A549 (cell line): ENCODE measurements around the gene THAP7. TPM values are rescaled to one million over a fixed set of nuclear protein-coding genes. Genes with fewer than 3 reads are reported as not detected.

Experiments used
- ATAC-seq, 2 experiments: fragments of 200-7000 bp in 1 of 2; fragments of >200 bp in 1 of 2; cut with Nextera tagmentation in 1 of 2; cut with Tn5 transposase in 1 of 2; 3 replicates each; pipeline versions ENCODE4 v1.8.0 to v1.9.1; 2018 to 2020; ENCODE audit warnings: mild to moderate bottlenecking in 1 of 2, moderate library complexity in 1 of 2
- CTCF ChIA-PET: fragments of 300-600 bp; sonication (Branson Sonifier 250); formaldehyde crosslinking; extraction: SDS; loops from one replicate; lab custom pipeline; 2021; ENCODE audit warnings: antibody characterized with exemption, inconsistent platforms; lab: Yijun Ruan, JAX
- POLR2A ChIA-PET: fragments of 350-600 bp; formaldehyde crosslinking; extraction: SDS; loops from one replicate; lab custom pipeline; 2021; ENCODE audit warnings: antibody characterized with exemption, inconsistent platforms; lab: Yijun Ruan, JAX
- DNase-seq, 2 experiments: peaks; one replicate each; pipeline versions ENCODE4 v3.0.0 to v3.0.0-alpha.2; 2011 to 2016; ENCODE audit warnings: low read depth in 1 of 2, low spot score in 1 of 2
- FAIRE-seq: peaks from 2 replicates; lab custom pipeline; 2011; peaks lifted over from hg19 to GRCh38; lab: Jason Lieb, UNC
- H3K27ac ChIP-seq, 2 experiments: fragments of >200 bp; sonication (Bioruptor Twin); formaldehyde crosslinking; 3 replicates each; pipeline ENCODE4 v1.5.1; 2016 to 2017
- H3K4me1 ChIP-seq: fragments of >200 bp; sonication (Bioruptor Twin); formaldehyde crosslinking; 3 replicates; pipeline ENCODE4 v1.6.1; 2016
- H3K4me2 ChIP-seq: fragments of >200 bp; sonication (Bioruptor Twin); formaldehyde crosslinking; 3 replicates; pipeline ENCODE4 v1.6.1; 2016
- H3K4me3 ChIP-seq: fragments of >200 bp; sonication (Bioruptor Twin); formaldehyde crosslinking; 3 replicates; pipeline ENCODE4 v1.5.1; 2016
- H3K9me3 ChIP-seq: fragments of >200 bp; sonication (Bioruptor Twin); formaldehyde crosslinking; 3 replicates; pipeline ENCODE4 v1.6.1; 2016
- EHF ChIP-seq: fragments of 250-450 bp; sonication (Bioruptor Pico); IDR thresholded peaks from 2 replicates; pipeline ENCODE4 v1.5.0; 2020; ENCODE audit warnings: mild to moderate bottlenecking
- EHMT2 ChIP-seq: fragments of 200-600 bp; sonication (generic); IDR thresholded peaks from 2 replicates; pipeline ENCODE4 v1.6.1; 2016; ENCODE audit warnings: antibody characterized with exemption, low read depth, mild to moderate bottlenecking, moderate library complexity
- ELK1 ChIP-seq: fragments of 150-350 bp; IDR thresholded peaks from 2 replicates; pipeline ENCODE4 v1.6.1; 2014; ENCODE audit warnings: low read depth, mild to moderate bottlenecking, low read length
- HEYL ChIP-seq: fragments of 250-450 bp; sonication (Bioruptor Pico); IDR thresholded peaks from 2 replicates; pipeline ENCODE4 v1.8.0; 2021; ENCODE audit warnings: mild to moderate bottlenecking, moderate library complexity
- HMGXB4 ChIP-seq: fragments of 250-450 bp; sonication (Bioruptor Pico); IDR thresholded peaks from 2 replicates; pipeline ENCODE4 v1.5.0; 2021; ENCODE audit warnings: mild to moderate bottlenecking, moderate library complexity, borderline replicate concordance
- JUN ChIP-seq, 2 experiments: fragments of >200 bp; sonication (Bioruptor Twin); formaldehyde crosslinking; IDR thresholded peaks; 2 replicates in 1 of 2; 3 replicates in 1 of 2; pipeline ENCODE4 v1.6.1; 2016 to 2017
- MAFK ChIP-seq: fragments of 450-650 bp; IDR thresholded peaks from 2 replicates; pipeline ENCODE4 v1.6.1; 2014; ENCODE audit not compliant: partially characterized antibody
- NFE2L2 ChIP-seq: fragments of 150-350 bp; conservative IDR thresholded peaks from 2 replicates; pipeline ENCODE4 v1.6.1; 2014; ENCODE audit warnings: low read length
- PHF8 ChIP-seq: fragments of 200-600 bp; sonication (generic); IDR thresholded peaks from 2 replicates; pipeline ENCODE4 v1.6.1; 2016; ENCODE audit warnings: low read depth, mild to moderate bottlenecking, antibody characterized with exemption, moderate library complexity, borderline replicate concordance
- POLR2A ChIP-seq: IDR thresholded peaks from 2 replicates; pipeline ENCODE4 v1.6.1; 2012; ENCODE audit warnings: mild to moderate bottlenecking, low read length
- REST ChIP-seq: fragments of 200-600 bp; sonication (generic); IDR thresholded peaks from 2 replicates; pipeline ENCODE4 v1.6.1; 2016; ENCODE audit warnings: antibody characterized with exemption, mild to moderate bottlenecking, moderate library complexity
- RFX5 ChIP-seq: fragments of 450-650 bp; IDR thresholded peaks from 2 replicates; pipeline ENCODE4 v1.7.1; 2014; ENCODE audit warnings: antibody characterized with exemption, mild to moderate bottlenecking, moderate library complexity
- TFCP2L1 ChIP-seq: fragments of 250-450 bp; sonication (Bioruptor Pico); IDR thresholded peaks from 2 replicates; pipeline ENCODE4 v1.5.0; 2021; ENCODE audit warnings: mild to moderate bottlenecking
- USF2 ChIP-seq: fragments of 450-650 bp; IDR thresholded peaks from 2 replicates; pipeline ENCODE4 v1.6.1; 2014; ENCODE audit warnings: antibody characterized with exemption
- ZC3H11A ChIP-seq: fragments of 450-650 bp; IDR thresholded peaks from 2 replicates; pipeline ENCODE4 v1.6.1; 2014; ENCODE audit warnings: antibody characterized with exemption, mild to moderate bottlenecking
- ZFP36 ChIP-seq: fragments of 450-650 bp; IDR thresholded peaks from 2 replicates; pipeline ENCODE4 v1.6.1; 2014; ENCODE audit warnings: borderline replicate concordance; ENCODE audit not compliant: partially characterized antibody
- ZNF302 ChIP-seq: fragments of 250-450 bp; sonication (Bioruptor Pico); IDR thresholded peaks from 2 replicates; pipeline ENCODE4 v1.9.0; 2021; ENCODE audit warnings: inconsistent platforms, mild to moderate bottlenecking, moderate library complexity
- ZSCAN20 ChIP-seq: fragments of 250-450 bp; sonication (Bioruptor Pico); IDR thresholded peaks from 2 replicates; pipeline ENCODE4 v1.8.0; 2022; ENCODE audit warnings: mild to moderate bottlenecking, moderate library complexity
- WGBS: methylation state at CpG from one replicate; pipeline ENCODE4 v1.1.6; 2017; ENCODE audit errors: missing lambda C conversion rate; 5-methylcytosine and 5-hydroxymethylcytosine counted together
- polyA plus RNA-seq, 4 experiments: library from polyadenylated mRNA; depleted of rRNA in 3 of 4; stranded (reverse); fragments of >200 nt; fragmentation: RNase III in 1 of 4; extraction: RNeasy Plus Mini Kit Qiagen cat#74134 plus additional on column Dnase treatment in 1 of 4; gene quantifications; 2 replicates in 3 of 4; 3 replicates in 1 of 4; pipeline ENCODE4 v1.2.3, GENCODE V29; 2011 to 2017

THAP7 gene
- polyA plus RNA-seq, 2 of the 4 experiments (the other 2 are of a cell fraction): 15.9 to 22.7 TPM

GRCh38 chr22:20986365-20986764 lies 15.6 kb downstream of the THAP7 start (continued):
- TF ChIP-seq HMGXB4 (CRISPR knock-in tag): no peak

- Histone ChIP-seq H3K4me1 (peaks cover 11% of the 10 kb centered on the region; the same call in 2 of the 3 replicates), H3K4me3 (no peak overlapping the region), H3K27ac (no peak overlapping the region), H3K9me3 (no peaks in the 10 kb centered on the region), H3K4me2 (no peak overlapping the region)
- FAIRE-seq (no peak), DNase-seq (no peak), ATAC-seq (no peak)
- CTCF ChIA-PET: interaction anchor here (1.0 kb wide), 1 partner anchor 100 kb away, joined by 3 read pairs; no protein-coding TSS in a partner anchor
- 89% methylated on average over 4 of the region's 7 CpGs for WGBS
- POLR2A ChIA-PET: no interaction called here
- TF ChIP-seq TFCP2L1 (CRISPR knock-in tag) (no peak), POLR2A (no peak), JUN (IDR thresholded peaks at IDR 0.05) (no peak), HEYL (CRISPR knock-in tag) (no peak), RFX5 (no peak), ZNF302 (CRISPR knock-in tag) (no peak), EHMT2 (no peak), ELK1 (no peak), ZC3H11A (no peak), REST (no peak), ZFP36 (no peak), PHF8 (no peak), ZSCAN20 (CRISPR knock-in tag) (no peak), MAFK (no peak), EHF (CRISPR knock-in tag) (no peak), USF2 (no peak), NFE2L2 (no peak)
Measured at GRCh38 chr22:20985720-20986119, 16.2 kb downstream of the THAP7 start.
